PC-9 (cell line): Measurements from ENCODE around the gene PRKCA. TPM values are rescaled to one million over a fixed set of nuclear protein-coding genes. Genes with fewer than 3 reads are reported as not detected.
A peak's percentile ranks its signal among the peaks of the same experiment; 100 is the strongest.
"Not testable (repeated sequence)": the region's sequence is repeated elsewhere in the genome, so short reads cannot be mapped to it uniquely, and the experiment has no call there.

Experiments
- Bru-seq: library from RNA; stranded (reverse); fragments of 400-500 nt; gene quantifications from one replicate; lab custom pipeline; 2021; lab: Mats Ljungman, UMichigan
- BruChase-seq, 2 experiments: library from RNA; stranded (reverse); fragments of 400-500 nt; gene quantifications; one replicate each; lab custom pipeline; 2021; lab: Mats Ljungman, UMichigan
- BruUV-seq: library from RNA; stranded (reverse); fragments of 400-500 nt; replicated peaks from 2 replicates; lab custom pipeline; 2021; lab: Mats Ljungman, UMichigan
- CTCF ChIA-PET: fragments of 300-600 bp; sonication (Branson Sonifier 250); formaldehyde crosslinking; loops from one replicate; lab custom pipeline; 2022; ENCODE audit warnings: antibody characterized with exemption; lab: Charles Lee
- POLR2A ChIA-PET: fragments of 300-600 bp; sonication (Branson Sonifier 250); formaldehyde crosslinking; loops from one replicate; lab custom pipeline; 2022; ENCODE audit warnings: antibody characterized with exemption; ENCODE audit not compliant: unreplicated experiment; lab: Charles Lee
- DNase-seq, 2 experiments: peaks; one replicate each; pipeline versions ENCODE4 v3.0.0 to v3.0.0-alpha.2; 2015 to 2022; ENCODE audit warnings: mixed read lengths in 1 of 2
- H2AFZ ChIP-seq: fragments of 200-600 bp; sonication (generic); 2 replicates; pipeline ENCODE4 v1.8.1; 2017; ENCODE audit warnings: antibody characterized with exemption
- H3F3A ChIP-seq: fragments of 200-600 bp; sonication (generic); 2 replicates; pipeline ENCODE4 v1.8.1; 2017; ENCODE audit warnings: antibody characterized with exemption, mild to moderate bottlenecking, low read depth; ENCODE audit not compliant: insufficient read depth
- H3K27ac ChIP-seq: fragments of 200-600 bp; sonication (generic); 2 replicates; pipeline ENCODE4 v1.6.1; 2016; ENCODE audit warnings: mixed run types
- H3K27me3 ChIP-seq: fragments of 200-600 bp; sonication (generic); 2 replicates; pipeline ENCODE4 v1.6.1; 2016; ENCODE audit warnings: low read depth, mixed run types; ENCODE audit not compliant: insufficient read depth
- H3K36me3 ChIP-seq: fragments of 200-600 bp; sonication (generic); 2 replicates; pipeline ENCODE4 v1.6.1; 2016; ENCODE audit warnings: low read depth, mixed run types
- H3K4me1 ChIP-seq: fragments of 200-600 bp; sonication (generic); replicated peaks from 2 replicates; pipeline ENCODE4 v1.6.1; 2016; ENCODE audit warnings: mixed run types; ENCODE audit not compliant: insufficient read depth
- H3K4me2 ChIP-seq: fragments of 200-600 bp; sonication (generic); 2 replicates; pipeline ENCODE4 v1.6.1; 2017; ENCODE audit warnings: mixed run types
- H3K4me3 ChIP-seq: fragments of 200-600 bp; sonication (generic); 2 replicates; pipeline ENCODE4 v1.6.1; 2016; ENCODE audit warnings: mixed run types
- H3K79me2 ChIP-seq: fragments of 200-600 bp; sonication (generic); 2 replicates; pipeline ENCODE4 v1.6.1; 2017; ENCODE audit warnings: low read depth, mixed run types
- H3K9me2 ChIP-seq: fragments of 200-600 bp; sonication (generic); 2 replicates; pipeline ENCODE4 v1.8.1; 2017; ENCODE audit warnings: mild to moderate bottlenecking; ENCODE audit not compliant: insufficient read depth
- H3K9me3 ChIP-seq: fragments of 200-600 bp; sonication (generic); 2 replicates; pipeline ENCODE4 v1.8.1; 2016; ENCODE audit warnings: low read depth; ENCODE audit not compliant: insufficient read depth
- H4K20me1 ChIP-seq: fragments of 200-600 bp; sonication (generic); 2 replicates; pipeline ENCODE4 v1.8.1; 2017; ENCODE audit not compliant: insufficient read depth
- EZH2 ChIP-seq: fragments of 200-600 bp; sonication (generic); IDR thresholded peaks from 2 replicates; pipeline ENCODE4 v1.8.0; 2017; ENCODE audit warnings: antibody characterized with exemption, low read depth
- intact Hi-C: fragments of 100-400 bp; cut with micrococcal nuclease; formaldehyde crosslinking; loops from one replicate; pipeline ENCODE4 v1.10.0; 2022; ENCODE audit not compliant: unreplicated experiment
- long read RNA-seq: library from polyadenylated mRNA; stranded (forward); transcript quantifications from one replicate; pipeline ENCODE4 v2.0.0, GENCODE V29; 2022
- total RNA-seq: library from RNA; stranded (reverse); gene quantifications from 2 replicates; pipeline ENCODE4 v1.2.3, GENCODE V29; 2021
- TF ChIP-seq, protein P1 (sequence below): fragments of 200-600 bp; sonication (generic); conservative IDR thresholded peaks from 2 replicates; pipeline ENCODE4 v1.6.1; 2017; ENCODE audit warnings: mixed run types, antibody characterized with exemption, mild to moderate bottlenecking, moderate library complexity

PRKCA gene
- total RNA-seq (23.1 and 23.8 TPM in 2 replicates), Bru-seq, nascent RNA (percentile 72 among the genes with signal in this experiment), BruChase-seq, experiment 1, labeled RNA remaining after a 2-hour chase (percentile 85 among the genes with signal in this experiment), BruChase-seq, experiment 2, labeled RNA remaining after a 6-hour chase (percentile 66 among the genes with signal in this experiment)
- long read RNA-seq, partial matches to known transcripts, result 1 of 5 reads
- long read RNA-seq, other reads (novel, unspliced or antisense), result 4 of 5 reads

DNA sequence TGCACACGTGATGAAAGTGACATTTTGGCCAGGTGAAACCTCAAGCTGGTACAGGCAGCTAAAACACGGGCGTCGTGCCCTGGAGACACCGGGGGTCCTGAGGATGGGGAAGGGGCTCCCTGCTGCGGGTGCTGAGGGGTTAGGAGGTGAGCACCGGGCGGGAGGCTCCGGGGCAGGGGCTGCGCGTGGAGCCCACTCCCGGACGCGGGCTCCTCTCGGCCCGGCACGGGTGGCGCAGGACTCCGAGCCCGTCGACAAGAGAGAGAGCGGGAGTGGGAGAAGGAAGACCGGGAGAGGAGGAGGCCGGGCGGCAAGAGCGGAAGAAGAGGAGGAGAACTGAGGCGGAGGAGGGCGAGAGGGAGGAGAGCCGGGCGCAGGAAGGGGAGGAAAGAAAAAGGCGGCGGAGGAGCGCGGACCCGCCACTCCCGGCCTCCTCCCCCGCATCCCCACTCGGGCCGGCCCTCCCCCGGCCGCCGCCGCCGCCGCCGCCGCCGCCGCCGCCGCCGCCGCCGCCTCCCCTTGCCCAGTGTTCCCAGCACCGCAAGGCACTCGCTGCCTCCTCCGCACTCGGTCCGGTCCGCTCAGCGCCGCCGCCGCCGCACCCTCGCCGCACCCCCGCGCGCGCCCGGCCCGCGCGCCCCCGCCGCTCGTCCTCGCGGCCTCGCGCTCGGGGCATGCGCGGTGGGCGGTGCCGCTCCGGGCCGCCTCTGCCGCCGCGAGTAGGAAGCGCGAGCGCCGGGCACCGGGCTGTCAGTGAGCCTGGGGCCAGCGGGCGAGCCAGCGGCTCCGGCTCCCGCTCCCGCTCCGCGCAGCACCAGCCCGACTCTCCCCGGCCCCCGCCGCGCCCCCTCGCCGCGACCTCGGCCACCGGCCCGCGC is at the start of gene PRKCA:
TSS of gene PRKCA (plus strand) at position 750 of the 878 bp plus-strand sequence.
- DNase-seq, result peak in 1 of 2 experiments; percentile 83
- Histone ChIP-seq H3K36me3 (peaks cover 5% of the 10 kb centered on the region; the same call in 1 of the 2 replicates), H3K27me3 (no peaks in the 10 kb centered on the region), H3K79me2 (peaks cover 57% of the 10 kb centered on the region), H3K4me3 (peak within 1 kb of the TSS; percentile 96), H3K4me2 (peak within 1 kb of the TSS; percentile 95), H3K4me1 (peaks cover 30% of the 10 kb centered on the region), H3K27ac (peak within 1 kb of the TSS; percentile 56), H3K9me2 (no peaks in the 10 kb centered on the region; the same call in 1 of the 2 replicates), H4K20me1 (no peaks in the 10 kb centered on the region), H3F3A (peaks cover 12% of the 10 kb centered on the region; the same call in 1 of the 2 replicates), H2AFZ (peak within 1 kb of the TSS; percentile 95), H3K9me3 (no peaks in the 10 kb centered on the region)
- ChIA-PET POLR2A (no interaction called here), CTCF (no interaction called here)
- BruUV-seq, result no TSS peak
- intact Hi-C loops, result loop anchor here (2.0 to 10.0 kb wide), 2 partner anchors 167 to 263 kb away; no protein-coding TSS in a partner anchor
- TF ChIP-seq, protein P1, sequence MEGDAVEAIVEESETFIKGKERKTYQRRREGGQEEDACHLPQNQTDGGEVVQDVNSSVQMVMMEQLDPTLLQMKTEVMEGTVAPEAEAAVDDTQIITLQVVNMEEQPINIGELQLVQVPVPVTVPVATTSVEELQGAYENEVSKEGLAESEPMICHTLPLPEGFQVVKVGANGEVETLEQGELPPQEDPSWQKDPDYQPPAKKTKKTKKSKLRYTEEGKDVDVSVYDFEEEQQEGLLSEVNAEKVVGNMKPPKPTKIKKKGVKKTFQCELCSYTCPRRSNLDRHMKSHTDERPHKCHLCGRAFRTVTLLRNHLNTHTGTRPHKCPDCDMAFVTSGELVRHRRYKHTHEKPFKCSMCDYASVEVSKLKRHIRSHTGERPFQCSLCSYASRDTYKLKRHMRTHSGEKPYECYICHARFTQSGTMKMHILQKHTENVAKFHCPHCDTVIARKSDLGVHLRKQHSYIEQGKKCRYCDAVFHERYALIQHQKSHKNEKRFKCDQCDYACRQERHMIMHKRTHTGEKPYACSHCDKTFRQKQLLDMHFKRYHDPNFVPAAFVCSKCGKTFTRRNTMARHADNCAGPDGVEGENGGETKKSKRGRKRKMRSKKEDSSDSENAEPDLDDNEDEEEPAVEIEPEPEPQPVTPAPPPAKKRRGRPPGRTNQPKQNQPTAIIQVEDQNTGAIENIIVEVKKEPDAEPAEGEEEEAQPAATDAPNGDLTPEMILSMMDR, result no peak
- TF ChIP-seq EZH2, result no peak

DNA sequence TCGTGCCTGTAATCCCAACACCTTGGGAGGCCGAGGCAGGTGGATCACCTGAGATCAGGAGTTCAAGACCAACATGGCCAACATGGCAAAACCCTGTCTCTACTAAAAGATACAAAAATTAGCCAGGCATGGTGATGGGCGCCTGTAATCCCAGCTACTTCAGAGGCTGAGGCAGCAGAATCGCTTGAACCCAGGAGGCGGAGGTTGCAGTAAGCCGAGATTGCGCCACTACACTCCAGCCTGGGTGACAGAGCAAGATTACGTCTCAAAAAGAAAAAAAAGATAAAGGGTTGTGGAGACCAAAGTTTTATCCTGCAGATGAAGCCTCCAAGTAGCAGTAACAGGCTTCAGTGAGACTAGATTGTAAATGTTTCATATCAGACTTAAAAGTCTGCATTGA is 49.0 kb upstream of the PRKCA start:
- H4K20me1 ChIP-seq, H3K9me3 ChIP-seq, H3K27ac ChIP-seq, H3K79me2 ChIP-seq, H3K36me3 ChIP-seq, H3K4me1 ChIP-seq, H3K4me2 ChIP-seq, DNase-seq, BruUV-seq, intact Hi-C loops, CTCF ChIA-PET, H2AFZ ChIP-seq, H3K27me3 ChIP-seq, H3K4me3 ChIP-seq, POLR2A ChIA-PET, H3F3A ChIP-seq, H3K9me2 ChIP-seq: not testable (repeated sequence)

DNA sequence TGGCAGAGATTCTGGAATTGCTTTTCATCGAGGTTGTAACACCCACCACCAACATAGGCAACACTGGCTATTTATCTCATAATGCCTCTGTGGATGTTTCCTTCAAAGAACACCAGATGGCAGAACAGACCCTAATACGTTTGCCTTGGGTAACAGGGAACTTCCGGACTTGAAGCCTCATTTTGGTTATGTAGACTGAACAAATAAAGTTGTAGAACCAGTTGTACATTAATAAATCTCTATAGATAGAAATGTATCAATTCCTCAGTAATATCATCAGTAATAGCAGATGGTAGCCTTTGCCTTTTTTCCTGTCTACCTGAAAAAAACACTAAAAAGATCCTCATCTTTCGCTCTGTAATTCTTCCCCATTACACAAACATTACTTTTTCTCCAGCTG is 47.3 kb upstream of the PRKCA start:
- H3K9me3 ChIP-seq, result no peaks in the 10 kb centered on the region; the same call in 1 of the 2 replicates
- 0 out of 2 replicates have a peak overlapping the region, but pooled peaks have one; percentile 2 for H3K4me2 ChIP-seq
- no peaks in the 10 kb centered on the region for H3K36me3 ChIP-seq
- no peak for TF ChIP-seq EZH2
- TF ChIP-seq, protein P1, result peak; percentile 86
- intact Hi-C loops, result loop anchor here (1.0 to 5.0 kb wide), 7 partner anchors 50 to 418 kb away; no protein-coding TSS in a partner anchor
- H4K20me1 ChIP-seq, result no peaks in the 10 kb centered on the region
- BruUV-seq, result no TSS peak
- no peak overlapping the region for H3K27ac ChIP-seq
- peaks cover 10% of the 10 kb centered on the region for H3K4me1 ChIP-seq
- no peaks in the 10 kb centered on the region for H3K79me2 ChIP-seq
- ChIA-PET POLR2A (no interaction called here), CTCF (interaction anchor here (0.7 to 1.0 kb wide), 3 partner anchors 21 to 1102 kb away, joined by 3 to 8 read pairs (median 5); no protein-coding TSS in a partner anchor)
- no peak overlapping the region for H2AFZ ChIP-seq
- H3F3A ChIP-seq, result peaks cover 3% of the 10 kb centered on the region; the same call in 1 of the 2 replicates
- no peak overlapping the region for H3K4me3 ChIP-seq
- no peaks in the 10 kb centered on the region for H3K9me2 ChIP-seq
- peak; percentile 34 to 79 for DNase-seq
- H3K27me3 ChIP-seq, result no peaks in the 10 kb centered on the region
